HFFc6 (cell line): ENCODE measurements around the gene TSPAN1. TPM values are rescaled to one million over a fixed set of nuclear protein-coding genes. Genes with fewer than 3 reads are reported as not detected.

Experiments used
- DNase-seq: peaks from one replicate; pipeline ENCODE4 v3.0.0-alpha.2; 2018
- H3K27ac Mint-ChIP-seq: 2 replicates; pipeline ENCODE4 v1.8.0; 2020; ENCODE audit warnings: mild to moderate bottlenecking, mixed read lengths
- H3K27me3 Mint-ChIP-seq: 2 replicates; pipeline ENCODE4 v1.8.0; 2021; ENCODE audit warnings: mild to moderate bottlenecking, moderate library complexity, mixed read lengths; ENCODE audit not compliant: insufficient read depth
- H3K36me3 Mint-ChIP-seq: 2 replicates; pipeline ENCODE4 v1.8.0; 2021; ENCODE audit warnings: low read depth, mixed read lengths
- H3K4me1 Mint-ChIP-seq: 2 replicates; pipeline ENCODE4 v1.8.0; 2020; ENCODE audit warnings: low read depth, mixed read lengths
- H3K4me3 Mint-ChIP-seq: 2 replicates; pipeline ENCODE4 v1.8.0; 2020; ENCODE audit warnings: mild to moderate bottlenecking, moderate library complexity, mixed read lengths
- H3K9me3 Mint-ChIP-seq: 2 replicates; pipeline ENCODE4 v1.8.0; 2020; ENCODE audit warnings: mild to moderate bottlenecking, mixed read lengths
- total RNA-seq, 6 experiments: library from RNA; stranded (reverse); fragmentation: NEBNext Ultra II Directional; extraction: Animal tissue kit (Norgen Biotek cat#: 25700); gene quantifications; 2 replicates in 1 of 6; 3 replicates in 5 of 6; pipeline ENCODE4 v1.2.3, GENCODE V29; 2021
- TF ChIP-seq, protein P1 (sequence below): fragments of 200-600 bp; sonication (generic); IDR thresholded peaks from 2 replicates; pipeline ENCODE4 v1.5.0; 2021; ENCODE audit warnings: antibody characterized with exemption, mild to moderate bottlenecking

The TSPAN1 gene
- total RNA-seq, 6 experiments from 2014 or later, result 0.80 to 1.9 (median 1.1) TPM

- H3K4me1 Mint-ChIP-seq, result peaks cover 6% of the 10 kb centered on the region; the same call in 1 of the 2 replicates
- H3K36me3 Mint-ChIP-seq, result peaks cover 16% of the 10 kb centered on the region
- no peak overlapping the region for H3K4me3 Mint-ChIP-seq
- H3K27ac Mint-ChIP-seq, result peak overlapping the region; percentile 88; the same call in 1 of the 2 replicates
- H3K27me3 Mint-ChIP-seq, result no peaks in the 10 kb centered on the region
- no peak for DNase-seq
- H3K9me3 Mint-ChIP-seq, result no peaks in the 10 kb centered on the region
- TF ChIP-seq, protein P1, sequence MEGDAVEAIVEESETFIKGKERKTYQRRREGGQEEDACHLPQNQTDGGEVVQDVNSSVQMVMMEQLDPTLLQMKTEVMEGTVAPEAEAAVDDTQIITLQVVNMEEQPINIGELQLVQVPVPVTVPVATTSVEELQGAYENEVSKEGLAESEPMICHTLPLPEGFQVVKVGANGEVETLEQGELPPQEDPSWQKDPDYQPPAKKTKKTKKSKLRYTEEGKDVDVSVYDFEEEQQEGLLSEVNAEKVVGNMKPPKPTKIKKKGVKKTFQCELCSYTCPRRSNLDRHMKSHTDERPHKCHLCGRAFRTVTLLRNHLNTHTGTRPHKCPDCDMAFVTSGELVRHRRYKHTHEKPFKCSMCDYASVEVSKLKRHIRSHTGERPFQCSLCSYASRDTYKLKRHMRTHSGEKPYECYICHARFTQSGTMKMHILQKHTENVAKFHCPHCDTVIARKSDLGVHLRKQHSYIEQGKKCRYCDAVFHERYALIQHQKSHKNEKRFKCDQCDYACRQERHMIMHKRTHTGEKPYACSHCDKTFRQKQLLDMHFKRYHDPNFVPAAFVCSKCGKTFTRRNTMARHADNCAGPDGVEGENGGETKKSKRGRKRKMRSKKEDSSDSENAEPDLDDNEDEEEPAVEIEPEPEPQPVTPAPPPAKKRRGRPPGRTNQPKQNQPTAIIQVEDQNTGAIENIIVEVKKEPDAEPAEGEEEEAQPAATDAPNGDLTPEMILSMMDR, result no peak
Measured at GRCh38 chr1:46184920-46185658, 10.2 kb downstream of the TSPAN1 start.

GRCh38 chr1:46186076-46186475 is 11.2 kb downstream of the TSPAN1 start:
- peaks cover 16% of the 10 kb centered on the region for H3K36me3 Mint-ChIP-seq
- DNase-seq, result no peak
- no peak overlapping the region for H3K27ac Mint-ChIP-seq

GRCh38 chr1:46187106-46187869 is 12.4 kb downstream of the TSPAN1 start:
- Mint-ChIP-seq H3K27ac (no peak overlapping the region), H3K4me3 (no peak overlapping the region), H3K9me3 (no peaks in the 10 kb centered on the region), H3K4me1 (peaks cover 6% of the 10 kb centered on the region; the same call in 1 of the 2 replicates), H3K36me3 (peaks cover 16% of the 10 kb centered on the region), H3K27me3 (no peaks in the 10 kb centered on the region)
- TF ChIP-seq, protein P1, result no peak
- DNase-seq, result no peak

More at GRCh38 chr1:46186076-46186475, 11.2 kb downstream of the TSPAN1 start:
- Mint-ChIP-seq H3K9me3 (no peaks in the 10 kb centered on the region), H3K4me3 (no peak overlapping the region), H3K27me3 (no peaks in the 10 kb centered on the region), H3K4me1 (peaks cover 6% of the 10 kb centered on the region; the same call in 1 of the 2 replicates)
- TF ChIP-seq, protein P1, result no peak

DNA sequence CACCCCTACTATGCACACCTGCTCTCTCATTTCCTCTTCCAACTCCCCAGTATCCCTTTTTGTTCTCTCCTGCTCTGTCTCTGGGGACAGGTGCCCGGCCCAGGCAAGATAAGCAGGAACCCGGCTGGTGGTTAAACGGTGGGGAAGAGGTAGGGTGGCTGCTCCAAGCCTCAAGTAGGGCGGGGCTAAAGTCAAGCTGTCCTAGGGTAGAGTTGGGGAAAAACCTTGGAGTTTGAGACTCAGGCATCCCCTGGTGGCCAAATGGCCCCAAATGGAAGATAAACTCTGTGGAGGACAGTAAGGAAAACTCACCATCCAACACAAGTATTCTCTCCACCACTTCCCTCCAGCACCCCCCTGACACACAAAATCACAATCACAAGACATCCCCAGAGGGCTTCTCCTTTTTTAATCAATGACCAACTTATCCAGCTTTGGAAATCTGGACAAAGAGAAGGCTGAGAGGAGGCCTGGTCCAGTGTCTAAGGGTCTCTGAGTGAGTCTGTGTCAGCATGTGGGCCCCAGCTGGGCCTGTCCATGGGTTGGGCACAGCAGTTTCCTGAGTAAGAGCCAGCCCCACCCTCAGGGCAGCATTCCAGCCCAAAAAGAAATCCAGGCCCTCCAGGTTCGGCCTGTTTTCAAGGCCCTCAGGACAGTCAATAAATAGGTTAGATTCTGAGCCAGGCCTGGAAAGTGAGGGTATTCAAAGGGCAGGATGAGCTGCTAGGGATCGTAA is 13.6 kb downstream of the TSPAN1 start:
- H3K27ac Mint-ChIP-seq, result peak overlapping the region; percentile 37
- H3K27me3 Mint-ChIP-seq, result no peaks in the 10 kb centered on the region
- DNase-seq, result no peak
- peaks cover 16% of the 10 kb centered on the region for H3K36me3 Mint-ChIP-seq
- H3K4me1 Mint-ChIP-seq, result peaks cover 6% of the 10 kb centered on the region; the same call in 1 of the 2 replicates
- no peak overlapping the region for H3K4me3 Mint-ChIP-seq
- TF ChIP-seq, protein P1, result peak; percentile 54
- H3K9me3 Mint-ChIP-seq, result no peaks in the 10 kb centered on the region

DNA sequence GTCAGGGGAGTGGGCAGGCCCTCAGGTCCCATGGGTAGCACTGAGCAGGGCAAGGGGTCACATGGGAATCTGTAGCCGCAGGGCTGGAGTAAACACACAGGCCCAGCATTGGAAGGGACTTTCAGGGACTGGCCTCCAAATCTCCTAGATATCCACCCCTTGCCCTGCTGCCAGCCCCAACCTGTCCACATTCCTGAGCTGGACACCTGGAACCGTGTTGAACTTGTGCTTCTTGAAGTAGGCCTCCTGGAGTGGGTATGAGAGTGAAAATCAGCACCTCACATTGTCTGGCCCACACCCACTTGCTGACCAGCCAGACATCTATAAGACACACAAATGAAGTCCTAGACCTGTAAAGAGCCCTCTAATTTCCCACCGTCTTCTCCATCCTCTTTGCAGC is 15.7 kb downstream of the TSPAN1 start:
- TF ChIP-seq, protein P1, result no peak
- no peaks in the 10 kb centered on the region for H3K27me3 Mint-ChIP-seq
- no peaks in the 10 kb centered on the region for H3K9me3 Mint-ChIP-seq
- no peak overlapping the region for H3K27ac Mint-ChIP-seq
- H3K4me3 Mint-ChIP-seq, result no peak overlapping the region
- H3K4me1 Mint-ChIP-seq, result 0 out of 2 replicates have a peak, but pooled peaks cover 6% of the 10 kb centered on the region
- H3K36me3 Mint-ChIP-seq, result peaks cover 16% of the 10 kb centered on the region
- no peak for DNase-seq
